Retina (tissue), 1 donor: Measurements from ENCODE around the gene CLBA1.

Experiments
- DNase-seq: peaks from one replicate; pipeline ENCODE4 v3.0.0-alpha.2; 2016

Gene CLBA1

GRCh38 chr14:104981699-104982541, 3.7 kb upstream of the CLBA1 start:
- peak; percentile 49 for DNase-seq

GRCh38 chr14:104982548-104983230, 2.9 kb upstream of the CLBA1 start:
- DNase-seq, result no peak

GRCh38 chr14:104983231-104983721, 2.3 kb upstream of the CLBA1 start:
- no peak for DNase-seq

GRCh38 chr14:104984056-104984894, 1.3 kb upstream of the CLBA1 start:
- DNase-seq, result no peak

GRCh38 chr14:104986487-104987164, 1.0 kb downstream of the CLBA1 start:
- DNase-seq, result no peak

- DNase-seq, result no peak
Measured at GRCh38 chr14:104989236-104989950, 3.8 kb downstream of the CLBA1 start.

- no peak for DNase-seq
Measured at GRCh38 chr14:104989951-104990303, 4.3 kb downstream of the CLBA1 start.

GRCh38 chr14:104991896-104992230, 6.3 kb downstream of the CLBA1 start:
- no peak for DNase-seq

GRCh38 chr14:104992501-104992900, 6.9 kb downstream of the CLBA1 start:
- no peak for DNase-seq

- DNase-seq, result no peak
Measured at GRCh38 chr14:104993306-104993705, 7.7 kb downstream of the CLBA1 start.

- DNase-seq, result no peak
Measured at GRCh38 chr14:104993808-104994591, 8.4 kb downstream of the CLBA1 start.

GRCh38 chr14:104994978-104995377, 9.4 kb downstream of the CLBA1 start:
- DNase-seq, result no peak

GRCh38 chr14:104996032-104996431, 10.4 kb downstream of the CLBA1 start:
- DNase-seq, result no peak

- DNase-seq, result no peak
Measured at GRCh38 chr14:104996483-104996882, 10.9 kb downstream of the CLBA1 start.

GRCh38 chr14:104998801-104999200, 13.2 kb downstream of the CLBA1 start:
- DNase-seq, result no peak

GRCh38 chr14:104999361-104999760, 13.8 kb downstream of the CLBA1 start:
- no peak for DNase-seq

- DNase-seq, result no peak
Measured at GRCh38 chr14:105005329-105005928, 19.8 kb downstream of the CLBA1 start.

- DNase-seq, result no peak
Measured at GRCh38 chr14:105005929-105006830, 20.6 kb downstream of the CLBA1 start.

GRCh38 chr14:105006831-105007592, 21.4 kb downstream of the CLBA1 start:
- no peak for DNase-seq
